NB4 (cell line): ENCODE results near the gene SDR42E2.

Experiments used
- CTCF ChIP-seq: IDR thresholded peaks from one replicate; pipeline ENCODE4 v1.5.1; 2012; ENCODE audit warnings: low read depth, low read length
- MAX ChIP-seq: IDR thresholded peaks from 2 replicates; pipeline ENCODE4 v1.6.1; 2011; ENCODE audit warnings: low read depth, low read length

GRCh38 chr16:22123759-22124490 is 38.4 kb upstream of the SDR42E2 start:
- TF ChIP-seq MAX (no peak), CTCF (no peak)
